IMR-90 (cell line): Measurements from ENCODE around the gene PLP1. TPM values are rescaled to one million over a fixed set of nuclear protein-coding genes. Genes with fewer than 3 reads are reported as not detected.

Source experiments
- ATAC-seq: fragments of 200-7000 bp; cut with Tn5 transposase; 2 replicates; pipeline ENCODE4 v1.9.1; 2020; ENCODE audit warnings: low read depth, mild to moderate bottlenecking, moderate library complexity
- BruUV-seq: library from RNA; stranded (reverse); fragments of 400-500 nt; replicated peaks from 2 replicates; lab custom pipeline; 2021; lab: Mats Ljungman, UMichigan
- CTCF ChIA-PET: fragments of 300-600 bp; formaldehyde crosslinking; extraction: SDS; loops from one replicate; lab custom pipeline; 2021; ENCODE audit warnings: antibody characterized with exemption; lab: Yijun Ruan, JAX
- POLR2A ChIA-PET: fragments of 300-600 bp; sonication (Branson Sonifier 250); formaldehyde crosslinking; loops from one replicate; lab custom pipeline; 2022; ENCODE audit warnings: antibody characterized with exemption; ENCODE audit not compliant: unreplicated experiment; lab: Charles Lee
- DNase-seq: peaks from one replicate; pipeline ENCODE4 v3.0.0; 2013
- H2AFZ ChIP-seq: replicated peaks from 2 replicates; pipeline ENCODE3; 2013; ENCODE audit warnings: low read length, mild to moderate bottlenecking; ENCODE audit not compliant: poor library complexity
- H2AK5ac ChIP-seq: 2 replicates; pipeline ENCODE4 v1.6.1; 2013; ENCODE audit warnings: low read depth, low read length, inconsistent platforms
- H2AK9ac ChIP-seq: replicated peaks from 2 replicates; pipeline ENCODE3; 2013; ENCODE audit warnings: mild to moderate bottlenecking, low read depth, low read length, moderate library complexity; ENCODE audit not compliant: poor library complexity
- H2BK120ac ChIP-seq: 2 replicates; pipeline ENCODE4 v1.6.1; 2013; ENCODE audit warnings: low read depth, low read length, inconsistent platforms
- H2BK15ac ChIP-seq: 3 replicates; pipeline ENCODE4 v1.6.1; 2013; ENCODE audit warnings: low read depth, low read length, inconsistent platforms
- H2BK20ac ChIP-seq: 2 replicates; pipeline ENCODE4 v1.6.1; 2013; ENCODE audit warnings: low read depth, mild to moderate bottlenecking, inconsistent platforms, low read length, moderate library complexity
- H2BK5ac ChIP-seq: 2 replicates; pipeline ENCODE4 v1.6.1; 2013; ENCODE audit warnings: mild to moderate bottlenecking, low read depth, low read length, inconsistent platforms; ENCODE audit not compliant: poor library complexity, severe bottlenecking
- H3K14ac ChIP-seq: replicated peaks from 2 replicates; pipeline ENCODE4 v1.6.1; 2013; ENCODE audit warnings: low read depth, low read length, inconsistent platforms
- H3K18ac ChIP-seq: 2 replicates; pipeline ENCODE4 v1.6.1; 2013; ENCODE audit warnings: low read depth, low read length, control low read depth
- H3K23ac ChIP-seq: 2 replicates; pipeline ENCODE4 v1.6.1; 2013; ENCODE audit warnings: low read depth, low read length, inconsistent platforms
- H3K27ac ChIP-seq: 2 replicates; pipeline ENCODE4 v1.5.1; 2013; ENCODE audit warnings: mild to moderate bottlenecking, control low read depth, low read length; ENCODE audit not compliant: insufficient read depth
- H3K27me3 ChIP-seq: 2 replicates; pipeline ENCODE4 v1.6.1; 2013; ENCODE audit warnings: low read length; ENCODE audit not compliant: control insufficient read depth, insufficient read depth
- H3K36me3 ChIP-seq: 2 replicates; pipeline ENCODE4 v1.6.1; 2013; ENCODE audit warnings: low read length, mixed read lengths; ENCODE audit not compliant: control insufficient read depth, insufficient read depth
- H3K4ac ChIP-seq: 2 replicates; pipeline ENCODE4 v1.6.1; 2013; ENCODE audit warnings: low read depth, low read length, inconsistent platforms
- H3K4me1 ChIP-seq: 2 replicates; pipeline ENCODE4 v1.6.1; 2013; ENCODE audit warnings: low read length, mixed read lengths; ENCODE audit not compliant: control insufficient read depth, insufficient read depth
- H3K4me2 ChIP-seq: 2 replicates; pipeline ENCODE4 v1.6.1; 2013; ENCODE audit warnings: low read depth, mild to moderate bottlenecking, control low read depth, low read length, moderate library complexity
- H3K4me3 ChIP-seq: 2 replicates; pipeline ENCODE4 v1.5.1; 2013; ENCODE audit warnings: low read depth, mild to moderate bottlenecking, control low read depth, low read length, moderate library complexity; ENCODE audit not compliant: insufficient read depth
- H3K56ac ChIP-seq: 2 replicates; pipeline ENCODE4 v1.6.1; 2013; ENCODE audit warnings: low read length, inconsistent platforms; ENCODE audit not compliant: insufficient read depth; ENCODE audit errors: extremely low read depth
- H3K79me1 ChIP-seq, 2 experiments: 2 replicates each; pipeline ENCODE4 v1.6.1; 2013; ENCODE audit warnings: low read length in 2 of 2, inconsistent platforms in 1 of 2, low read depth in 1 of 2
- H3K9ac ChIP-seq: 2 replicates; pipeline ENCODE4 v1.6.1; 2013; ENCODE audit warnings: low read depth, low read length, control low read depth
- H3K9me1 ChIP-seq: 2 replicates; pipeline ENCODE4 v1.6.1; 2013; ENCODE audit warnings: low read length, inconsistent platforms; ENCODE audit not compliant: insufficient read depth
- H3K9me3 ChIP-seq: 2 replicates; pipeline ENCODE4 v1.6.1; 2013; ENCODE audit warnings: low read length; ENCODE audit not compliant: control insufficient read depth, insufficient read depth
- H4K20me1 ChIP-seq: 2 replicates; pipeline ENCODE4 v1.6.1; 2013; ENCODE audit warnings: low read length, inconsistent platforms; ENCODE audit not compliant: insufficient read depth
- H4K5ac ChIP-seq: 2 replicates; pipeline ENCODE4 v1.6.1; 2013; ENCODE audit warnings: mild to moderate bottlenecking, low read depth, low read length, control low read depth
- H4K8ac ChIP-seq, 2 experiments: 2 replicates each; pipeline ENCODE4 v1.6.1; 2013; ENCODE audit warnings: low read depth in 2 of 2, low read length in 2 of 2, control low read depth in 1 of 2, inconsistent platforms in 1 of 2
- H4K91ac ChIP-seq: 2 replicates; pipeline ENCODE4 v1.6.1; 2013; ENCODE audit warnings: low read depth, low read length, inconsistent platforms; ENCODE audit not compliant: insufficient read depth
- CEBPB ChIP-seq: IDR thresholded peaks from 2 replicates; pipeline ENCODE4 v1.6.1; 2012; ENCODE audit warnings: low read depth, low read length, improper control_type of control experiment
- CHD1 ChIP-seq: IDR thresholded peaks from 2 replicates; pipeline ENCODE4 v1.6.1; 2012; ENCODE audit warnings: low read depth, low read length, improper control_type of control experiment
- ELK1 ChIP-seq: fragments of 150-350 bp; IDR thresholded peaks from 2 replicates; pipeline ENCODE4 v1.6.1; 2016; ENCODE audit warnings: low read depth, mild to moderate bottlenecking, low read length, moderate library complexity, borderline replicate concordance
- NFE2L2 ChIP-seq: fragments of 150-350 bp; IDR thresholded peaks from 2 replicates; pipeline ENCODE4 v1.6.1; 2016; ENCODE audit warnings: low read depth, mild to moderate bottlenecking, low read length
- RCOR1 ChIP-seq: IDR thresholded peaks from 2 replicates; pipeline ENCODE4 v1.6.1; 2012; ENCODE audit warnings: mild to moderate bottlenecking, low read length, improper control_type of control experiment; ENCODE audit not compliant: insufficient replicate concordance
- dilution Hi-C: fragments of 300-500 bp; cut with HindIII; formaldehyde crosslinking; loops from one replicate; pipeline ENCODE4 v1.14.3; 2018; ENCODE audit warnings: low sequenced_read_pairs; ENCODE audit not compliant: unreplicated experiment
- in situ Hi-C: fragments of 300-500 bp; cut with MboI; formaldehyde crosslinking; loops from 3 replicates; pipeline ENCODE4 v1.14.3; 2019; ENCODE audit warnings: low sequenced_read_pairs, inconsistent platforms, mixed read lengths
- intact Hi-C: fragments of 100-400 bp; cut with micrococcal nuclease; formaldehyde crosslinking; loops from 2 replicates; pipeline ENCODE4 v1.10.0; 2022
- polyA plus RNA-seq, 3 experiments: library from polyadenylated mRNA; depleted of rRNA; stranded (reverse); fragments of >200 nt; gene quantifications; 2 replicates each; pipeline ENCODE4 v1.2.3, GENCODE V29; 2012; ENCODE audit warnings: low replicate concordance in 1 of 3
- total RNA-seq: library from RNA; depleted of rRNA; stranded (reverse); fragments of >200 nt; gene quantifications from 2 replicates; pipeline ENCODE4 v1.2.3, GENCODE V29; 2012
- TF ChIP-seq, protein P1 (sequence below): conservative IDR thresholded peaks from 2 replicates; pipeline ENCODE4 v1.5.1; 2012; ENCODE audit warnings: mild to moderate bottlenecking, low read depth, low read length, improper control_type of control experiment

The PLP1 gene
- total and polyA plus RNA-seq, 2 of the 4 experiments (the other 2 are of a cell fraction), result 0.18 to 0.62 TPM

DNA sequence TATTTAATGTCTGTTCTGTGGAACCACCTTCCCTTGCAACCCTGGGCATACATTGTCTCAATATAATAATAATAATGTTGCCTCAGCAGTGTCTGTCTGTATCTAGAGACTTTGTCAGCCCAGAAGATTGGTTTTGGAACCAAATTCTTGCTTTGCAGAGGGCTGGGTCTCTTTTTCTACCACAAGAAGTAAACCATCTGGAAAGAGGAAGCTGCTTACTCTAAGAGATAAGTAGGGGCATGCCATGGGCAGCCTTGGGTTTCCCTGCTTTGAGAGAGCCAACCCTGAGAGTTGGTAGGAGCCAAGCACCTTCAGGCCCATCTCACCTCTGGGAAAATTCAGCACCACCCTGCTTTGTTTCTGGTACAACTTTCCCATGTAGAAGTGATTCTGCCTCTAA, 38.9 kb upstream of the PLP1 start:
- no peak overlapping the region for H3K14ac ChIP-seq
- H3K79me1 ChIP-seq, result no peaks in the 10 kb centered on the region
- no peak overlapping the region for H2BK20ac ChIP-seq
- intact Hi-C loops, result no loop called here
- H3K4me3 ChIP-seq, result no peak overlapping the region
- H3K9ac ChIP-seq, result no peak overlapping the region
- H4K91ac ChIP-seq, result no peak overlapping the region
- H3K36me3 ChIP-seq, result no peaks in the 10 kb centered on the region
- H2AFZ ChIP-seq, result no peak overlapping the region
- H2BK120ac ChIP-seq, result no peak overlapping the region
- DNase-seq, result no peak
- no peaks in the 10 kb centered on the region for H4K20me1 ChIP-seq
- H3K9me1 ChIP-seq, result no peaks in the 10 kb centered on the region
- POLR2A ChIA-PET, result no interaction called here
- H3K27ac ChIP-seq, result no peak overlapping the region
- H2BK15ac ChIP-seq, result no peak overlapping the region
- dilution Hi-C loops, result no loop called here
- no peaks in the 10 kb centered on the region for H3K4me1 ChIP-seq
- no peak for ATAC-seq
- no peak overlapping the region for H4K5ac ChIP-seq
- no peak overlapping the region for H3K4ac ChIP-seq
- no peak overlapping the region for H3K4me2 ChIP-seq
- H2AK5ac ChIP-seq, result no peak overlapping the region
- CTCF ChIA-PET, result no interaction called here
- H4K8ac ChIP-seq, result no peak overlapping the region
- H3K18ac ChIP-seq, result no peak overlapping the region
- H3K56ac ChIP-seq, result no peak overlapping the region
- in situ Hi-C loops, result no loop called here
- no peak overlapping the region for H3K23ac ChIP-seq
- H2AK9ac ChIP-seq, result no peak overlapping the region
- no TSS peak for BruUV-seq
- TF ChIP-seq ELK1 (no peak), CHD1 (no peak), NFE2L2 (no peak), CEBPB (no peak), RCOR1 (no peak)
- TF ChIP-seq, protein P1, sequence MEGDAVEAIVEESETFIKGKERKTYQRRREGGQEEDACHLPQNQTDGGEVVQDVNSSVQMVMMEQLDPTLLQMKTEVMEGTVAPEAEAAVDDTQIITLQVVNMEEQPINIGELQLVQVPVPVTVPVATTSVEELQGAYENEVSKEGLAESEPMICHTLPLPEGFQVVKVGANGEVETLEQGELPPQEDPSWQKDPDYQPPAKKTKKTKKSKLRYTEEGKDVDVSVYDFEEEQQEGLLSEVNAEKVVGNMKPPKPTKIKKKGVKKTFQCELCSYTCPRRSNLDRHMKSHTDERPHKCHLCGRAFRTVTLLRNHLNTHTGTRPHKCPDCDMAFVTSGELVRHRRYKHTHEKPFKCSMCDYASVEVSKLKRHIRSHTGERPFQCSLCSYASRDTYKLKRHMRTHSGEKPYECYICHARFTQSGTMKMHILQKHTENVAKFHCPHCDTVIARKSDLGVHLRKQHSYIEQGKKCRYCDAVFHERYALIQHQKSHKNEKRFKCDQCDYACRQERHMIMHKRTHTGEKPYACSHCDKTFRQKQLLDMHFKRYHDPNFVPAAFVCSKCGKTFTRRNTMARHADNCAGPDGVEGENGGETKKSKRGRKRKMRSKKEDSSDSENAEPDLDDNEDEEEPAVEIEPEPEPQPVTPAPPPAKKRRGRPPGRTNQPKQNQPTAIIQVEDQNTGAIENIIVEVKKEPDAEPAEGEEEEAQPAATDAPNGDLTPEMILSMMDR, result no peak
- H3K27me3 ChIP-seq, result peaks cover 11% of the 10 kb centered on the region
- H3K9me3 ChIP-seq, result no peaks in the 10 kb centered on the region; the same call in 1 of the 2 replicates
- H2BK5ac ChIP-seq, result no peak overlapping the region
